T-cell (primary cell): ENCODE measurements around the gene BEX2. TPM values are rescaled to one million over a fixed set of nuclear protein-coding genes. Genes with fewer than 3 reads are reported as not detected.
"Not testable (repeated sequence)": the region's sequence is repeated elsewhere in the genome, so short reads cannot be mapped to it uniquely, and the experiment has no call there.

ENCODE experiments used
- ATAC-seq, 4 experiments: fragments of 200-7000 bp in 3 of 4; fragments of 150-1000 bp in 1 of 4; cut with Tn5 transposase; replicated peaks in 1 of 4; 1 replicate in 3 of 4; 2 replicates in 1 of 4; pipeline ENCODE4 v1.10.0; 2021; ENCODE audit warnings: moderate library complexity in 3 of 4, mild to moderate bottlenecking in 2 of 4, moderate number of reproducible peaks in 1 of 4
- CTCF ChIA-PET, 2 donors: fragments of 300-600 bp; sonication (Branson Sonifier 250); formaldehyde crosslinking; loops; one replicate each; lab custom pipeline; 2022; ENCODE audit warnings: antibody characterized with exemption in 2 of 2; lab: Charles Lee
- POLR2A ChIA-PET, 2 donors: fragments of 300-600 bp; sonication (Branson Sonifier 250); formaldehyde crosslinking; loops; one replicate each; lab custom pipeline; 2022; ENCODE audit warnings: antibody characterized with exemption in 2 of 2; lab: Charles Lee
- DNase-seq, 35 experiments: peaks; one replicate each; pipeline versions ENCODE4 v3.0.0 to v3.0.0-alpha.2; 2013 to 2023
- H3K27ac ChIP-seq: one replicate; pipeline ENCODE4 v1.5.1; 2013; ENCODE audit warnings: low read length
- H3K27me3 ChIP-seq, 2 experiments: replicated peaks in 1 of 2; 1 replicate in 1 of 2; 2 replicates in 1 of 2; pipeline versions ENCODE4 v1.6.1 to v1.7.0; 2013; ENCODE audit warnings: low read length in 1 of 2, mixed read lengths in 1 of 2; ENCODE audit not compliant: control insufficient read depth in 2 of 2, insufficient read depth in 2 of 2; ENCODE audit errors: extremely low read depth in 1 of 2
- H3K36me3 ChIP-seq, 2 donors: 1 replicate in 1 of 2; 2 replicates in 1 of 2; pipeline versions ENCODE4 v1.6.1 to v1.7.0; 2013; ENCODE audit warnings: low read length in 1 of 2; ENCODE audit not compliant: control insufficient read depth in 2 of 2, insufficient read depth in 1 of 2; ENCODE audit errors: extremely low read depth in 1 of 2
- H3K4me1 ChIP-seq, 2 experiments: 1 replicate in 1 of 2; 2 replicates in 1 of 2; pipeline versions ENCODE4 v1.6.1 to v1.7.0; 2013; ENCODE audit warnings: low read length in 2 of 2, mixed read lengths in 1 of 2; ENCODE audit not compliant: insufficient read depth in 2 of 2, control insufficient read depth in 1 of 2; ENCODE audit errors: extremely low read depth in 1 of 2
- H3K4me3 ChIP-seq, 2 donors: 1 replicate in 1 of 2; 2 replicates in 1 of 2; pipeline versions ENCODE4 v1.5.1 to v1.7.0; 2013; ENCODE audit warnings: mild to moderate bottlenecking in 2 of 2, low read length in 1 of 2, moderate library complexity in 1 of 2; ENCODE audit not compliant: control insufficient read depth in 1 of 2; ENCODE audit errors: extremely low read depth in 1 of 2
- H3K9me3 ChIP-seq: 2 replicates; pipeline ENCODE4 v1.7.0; 2013
- H3K27ac Mint-ChIP-seq, 2 donors: one replicate each; pipeline ENCODE4 v1.8.0; 2020 to 2021; ENCODE audit warnings: mild to moderate bottlenecking in 2 of 2, mixed read lengths in 2 of 2
- H3K27me3 Mint-ChIP-seq, 2 donors: one replicate each; pipeline ENCODE4 v1.8.0; 2021 to 2022; ENCODE audit warnings: mixed read lengths in 2 of 2
- H3K36me3 Mint-ChIP-seq: one replicate; pipeline ENCODE4 v1.8.0; 2021; ENCODE audit warnings: mixed read lengths
- H3K4me1 Mint-ChIP-seq, 3 donors: one replicate each; pipeline ENCODE4 v1.8.0; 2020 to 2022; ENCODE audit warnings: mixed read lengths in 3 of 3, mild to moderate bottlenecking in 1 of 3
- H3K4me3 Mint-ChIP-seq, 3 donors: one replicate each; pipeline ENCODE4 v1.8.0; 2020 to 2022; ENCODE audit warnings: mild to moderate bottlenecking in 3 of 3, mixed read lengths in 3 of 3, moderate library complexity in 3 of 3
- H3K9me3 Mint-ChIP-seq, 3 donors: one replicate each; pipeline ENCODE4 v1.8.0; 2020 to 2022; ENCODE audit warnings: mixed read lengths in 3 of 3
- WGBS: methylation state at CpG from one replicate; pipeline ENCODE4 v1.1.5; 2013; ENCODE audit warnings: missing lambda C conversion rate; ENCODE audit not compliant: insufficient coverage; 5-methylcytosine and 5-hydroxymethylcytosine counted together
- total RNA-seq, 35 experiments: library from RNA in 6 of 35; stranded (reverse) in 6 of 35; fragments of 120-200 nt in 1 of 35; gene quantifications; one replicate each; pipeline versions ENCODE4 v1.2.1 to v1.2.4 and lab custom pipeline; 2013 to 2026

Gene BEX2
- total RNA-seq, 5 donors from 2014 or later (not counting 1 experiment from before 2014, with no cell fraction given), result 24.0 to 38.3 (median 26.8) TPM

- H3K4me1 Mint-ChIP-seq, result peaks cover 0 to 4% (median 4%) of the 10 kb centered on the region in 3 donors
- WGBS, result no CpG with 5 or more reads among the region's 3 CpGs
- CTCF ChIA-PET, result interaction anchor here in 1 of 2 donors (0.6 to 1.4 kb wide), 2 partner anchors 11 to 152 kb away, joined by 3 to 5 read pairs; no protein-coding TSS in a partner anchor
These were observed 600 bp upstream of the BEX2 start for GRCh38 chrX:103311399-103311780.

GRCh38 chrX:103309860-103310554, 783 bp downstream of the BEX2 start:
- Histone ChIP-seq H3K27ac (no peak overlapping the region), H3K9me3 (no peaks in the 10 kb centered on the region), H3K36me3 (no peaks in the 10 kb centered on the region), H3K27me3 (no peaks in the 10 kb centered on the region), H3K4me1 (peaks cover 0 to 13% of the 10 kb centered on the region in 2 experiments), H3K4me3 (peak overlapping the region; percentile 52 to 58)
- DNase-seq (peak in 5 of 35 experiments; percentile 1 to 3 (median 1)), ATAC-seq (peak in 3 of 4 experiments; percentile 4 to 25 (median 14))
- WGBS, result no CpG with 5 or more reads among the region's 32 CpGs
- H3K4me3 Mint-ChIP-seq, result peak overlapping the region; percentile 28 to 81 (median 80)
- CTCF ChIA-PET, result no interaction called here
- peaks cover 4% of the 10 kb centered on the region for H3K36me3 Mint-ChIP-seq
- no peak overlapping the region for H3K27ac Mint-ChIP-seq
- peaks cover 0 to 6% of the 10 kb centered on the region in 2 donors for H3K27me3 Mint-ChIP-seq
- H3K4me1 Mint-ChIP-seq, result peaks cover 1 to 5% (median 4%) of the 10 kb centered on the region in 3 donors
- H3K9me3 Mint-ChIP-seq, result no peaks in the 10 kb centered on the region
- POLR2A ChIA-PET, result interaction anchor here in 1 of 2 donors (0.7 kb wide), 1 partner anchor 64 kb away, joined by 8 read pairs; no protein-coding TSS in a partner anchor

More at GRCh38 chrX:103311399-103311780, 600 bp upstream of the BEX2 start:
- Histone ChIP-seq H3K4me3 (peak overlapping the region in 1 of 2 donors; percentile 58), H3K36me3 (no peaks in the 10 kb centered on the region), H3K9me3 (no peaks in the 10 kb centered on the region), H3K27ac (no peak overlapping the region), H3K4me1 (peaks cover 0 to 13% of the 10 kb centered on the region in 2 experiments), H3K27me3 (no peaks in the 10 kb centered on the region)
- no peak for ATAC-seq
- no peak for DNase-seq
- Mint-ChIP-seq H3K36me3 (peaks cover 4% of the 10 kb centered on the region), H3K4me3 (peak overlapping the region; percentile 79 to 81 (median 80)), H3K9me3 (no peaks in the 10 kb centered on the region), H3K27ac (no peak overlapping the region), H3K27me3 (peaks cover 0 to 6% of the 10 kb centered on the region in 2 donors)
- POLR2A ChIA-PET, result interaction anchor here in 1 of 2 donors (0.7 kb wide), 1 partner anchor 51 kb away, joined by 6 read pairs; no protein-coding TSS in a partner anchor

GRCh38 chrX:103305666-103306065, 5.1 kb downstream of the BEX2 start:
- no CpG with 5 or more reads among the region's 4 CpGs for WGBS
- POLR2A ChIA-PET, H3K27me3 Mint-ChIP-seq: not testable (repeated sequence)

GRCh38 chrX:103304705-103305104, 6.1 kb downstream of the BEX2 start:
- Mint-ChIP-seq H3K4me1 (peaks cover 3 to 7% (median 7%) of the 10 kb centered on the region in 3 donors), H3K27ac (no peak overlapping the region), H3K9me3 (no peaks in the 10 kb centered on the region), H3K36me3 (peaks cover 4% of the 10 kb centered on the region), H3K27me3 (peaks cover 0 to 3% of the 10 kb centered on the region in 2 donors), H3K4me3 (no peak overlapping the region)
- H3K27me3 ChIP-seq, result no peaks in the 10 kb centered on the region
- H3K4me1 ChIP-seq, result peaks cover 0 to 3% of the 10 kb centered on the region in 2 experiments
- no peak overlapping the region for H3K4me3 ChIP-seq
- no peaks in the 10 kb centered on the region for H3K36me3 ChIP-seq
- DNase-seq, result no peak
- no peak overlapping the region for H3K27ac ChIP-seq
- ATAC-seq, result peak in 1 of 4 experiments; percentile 50
- H3K9me3 ChIP-seq, result no peaks in the 10 kb centered on the region
- ChIA-PET CTCF (no interaction called here), POLR2A (no interaction called here)

More at GRCh38 chrX:103305666-103306065, 5.1 kb downstream of the BEX2 start:
- H3K4me3 ChIP-seq, DNase-seq, H3K27me3 ChIP-seq, H3K9me3 Mint-ChIP-seq, H3K9me3 ChIP-seq, H3K4me3 Mint-ChIP-seq, H3K36me3 Mint-ChIP-seq, H3K27ac ChIP-seq, H3K36me3 ChIP-seq, H3K4me1 Mint-ChIP-seq, CTCF ChIA-PET, H3K27ac Mint-ChIP-seq, ATAC-seq: not testable (repeated sequence)
- peaks cover 0 to 11% of the 10 kb centered on the region in 2 experiments for H3K4me1 ChIP-seq

GRCh38 chrX:103293118-103293517, 17.7 kb downstream of the BEX2 start:
- H3K4me1 ChIP-seq, result no peaks in the 10 kb centered on the region
- ChIA-PET POLR2A (no interaction called here), CTCF (interaction anchor here in 1 of 2 donors (0.6 kb wide), 1 partner anchor 51 kb away, joined by 3 read pairs; no protein-coding TSS in a partner anchor)
- Mint-ChIP-seq H3K4me1 (no peaks in the 10 kb centered on the region), H3K36me3 (no peaks in the 10 kb centered on the region), H3K9me3 (peaks cover 0 to 2% (median 0%) of the 10 kb centered on the region in 3 donors), H3K27ac (no peak overlapping the region), H3K27me3 (peaks cover 5 to 39% of the 10 kb centered on the region in 2 donors), H3K4me3 (no peak overlapping the region)
- H3K9me3 ChIP-seq, result no peaks in the 10 kb centered on the region
- H3K36me3 ChIP-seq, result no peaks in the 10 kb centered on the region
- no peak overlapping the region for H3K27ac ChIP-seq
- no peak overlapping the region for H3K4me3 ChIP-seq
- no CpG with 5 or more reads among the region's 2 CpGs for WGBS
- ATAC-seq, result no peak
- no peak for DNase-seq
- no peaks in the 10 kb centered on the region for H3K27me3 ChIP-seq

GRCh38 chrX:103279624-103280023, 31.2 kb downstream of the BEX2 start:
- ChIA-PET CTCF (no interaction called here), POLR2A (no interaction called here)
- no peak for DNase-seq
- H3K27ac Mint-ChIP-seq, result no peak overlapping the region
- H3K4me1 ChIP-seq, result peaks cover 0 to 8% of the 10 kb centered on the region in 2 experiments
- no peaks in the 10 kb centered on the region for H3K36me3 Mint-ChIP-seq
- peaks cover 40 to 63% of the 10 kb centered on the region in 2 donors for H3K27me3 Mint-ChIP-seq
- no peak overlapping the region for H3K4me3 Mint-ChIP-seq
- H3K9me3 ChIP-seq, result no peaks in the 10 kb centered on the region
- H3K9me3 Mint-ChIP-seq, result peaks cover 0 to 4% (median 0%) of the 10 kb centered on the region in 3 donors
- peaks cover 0 to 9% (median 8%) of the 10 kb centered on the region in 3 donors for H3K4me1 Mint-ChIP-seq
- no peak overlapping the region for H3K4me3 ChIP-seq
- H3K27ac ChIP-seq, result no peak overlapping the region
- WGBS, result no CpG with 5 or more reads among the region's 1 CpG
- H3K27me3 ChIP-seq, result peaks cover 3 to 22% of the 10 kb centered on the region in 2 experiments
- no peaks in the 10 kb centered on the region for H3K36me3 ChIP-seq
- no peak for ATAC-seq
